Renal cortical epithelial cell (primary cell): ENCODE measurements around the gene AHRR. TPM values are rescaled to one million over a fixed set of nuclear protein-coding genes. Genes with fewer than 3 reads are reported as not detected.
"Not testable (repeated sequence)": the region's sequence is repeated elsewhere in the genome, so short reads cannot be mapped to it uniquely, and the experiment has no call there.

Experiments used
- DNase-seq: peaks from one replicate; pipeline ENCODE4 v3.0.0-alpha.2; 2011; ENCODE audit warnings: low read depth
- total RNA-seq: library from RNA; depleted of rRNA; stranded (reverse); fragments of >200 nt; gene quantifications from 2 replicates; pipeline ENCODE4 v1.2.3, GENCODE V29; 2014

Gene AHRR
- total RNA-seq, 1 donor from 2014 or later = 2.4 TPM

- DNase-seq = no peak
Observed at GRCh38 chr5:305459-305858, 16.1 kb upstream of the AHRR start.

- no peak for DNase-seq
Observed at GRCh38 chr5:306011-306805, 15.3 kb upstream of the AHRR start.

GRCh38 chr5:307306-307705 is 14.2 kb upstream of the AHRR start:
- no peak for DNase-seq

GRCh38 chr5:307794-308579 is 13.5 kb upstream of the AHRR start:
- DNase-seq = no peak

- peak; percentile 37 for DNase-seq
Observed at GRCh38 chr5:308672-309271, 12.7 kb upstream of the AHRR start.

GRCh38 chr5:309831-310230 is 11.7 kb upstream of the AHRR start:
- not testable (repeated sequence) for DNase-seq

GRCh38 chr5:310516-310915 is 11.0 kb upstream of the AHRR start:
- DNase-seq = no peak

GRCh38 chr5:310941-311434 is 10.5 kb upstream of the AHRR start:
- peak; percentile 57 for DNase-seq

- no peak for DNase-seq
Observed at GRCh38 chr5:311963-312362, 9.6 kb upstream of the AHRR start.

GRCh38 chr5:312845-313244 is 8.7 kb upstream of the AHRR start:
- DNase-seq = no peak

- DNase-seq = no peak
Observed at GRCh38 chr5:313265-313664, 8.2 kb upstream of the AHRR start.

GRCh38 chr5:313806-314376 is 7.6 kb upstream of the AHRR start:
- DNase-seq = no peak

- DNase-seq = no peak
Observed at GRCh38 chr5:314676-315487, 6.6 kb upstream of the AHRR start.

- no peak for DNase-seq
Observed at GRCh38 chr5:315488-316209, 5.9 kb upstream of the AHRR start.

GRCh38 chr5:316210-317085 is 5.1 kb upstream of the AHRR start:
- no peak for DNase-seq

- peak; percentile 32 for DNase-seq
Observed at GRCh38 chr5:317086-317811, 4.3 kb upstream of the AHRR start.

GRCh38 chr5:318341-318897 is 3.1 kb upstream of the AHRR start:
- peak; percentile 94 for DNase-seq

- no peak for DNase-seq
Observed at GRCh38 chr5:318931-319601, 2.4 kb upstream of the AHRR start.
